ENCODE measurements around the gene NDUFV2. TPM values are rescaled to one million over a fixed set of nuclear protein-coding genes. Genes with fewer than 3 reads are reported as not detected.

The NDUFV2 gene
- total RNA-seq, 1 experiment from 2014 or later = 211 TPM

DNA sequence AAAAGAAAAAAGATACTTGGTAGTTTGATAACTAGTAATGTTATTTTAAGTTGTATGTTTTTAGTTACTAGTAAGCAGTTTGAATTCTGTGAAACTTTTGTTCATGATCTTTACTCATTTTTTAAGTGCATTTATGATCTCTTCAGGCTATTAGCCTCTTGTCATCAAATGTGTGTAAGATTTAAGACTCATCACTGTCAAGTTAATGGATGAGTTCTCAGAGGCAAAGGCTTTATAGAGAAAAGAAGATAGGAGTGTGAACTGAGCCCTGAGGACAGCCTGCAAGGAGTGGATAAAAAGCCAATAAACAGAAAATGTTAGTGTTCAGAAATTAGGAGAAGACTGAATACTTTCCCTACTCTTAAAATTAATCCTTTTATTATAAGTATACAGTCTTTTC, 13.5 kb downstream of the NDUFV2 start:
- no peaks in the 10 kb centered on the region for H3K36me3 ChIP-seq (ENCODE audit: control insufficient read depth, insufficient read depth, low read length)

DNA sequence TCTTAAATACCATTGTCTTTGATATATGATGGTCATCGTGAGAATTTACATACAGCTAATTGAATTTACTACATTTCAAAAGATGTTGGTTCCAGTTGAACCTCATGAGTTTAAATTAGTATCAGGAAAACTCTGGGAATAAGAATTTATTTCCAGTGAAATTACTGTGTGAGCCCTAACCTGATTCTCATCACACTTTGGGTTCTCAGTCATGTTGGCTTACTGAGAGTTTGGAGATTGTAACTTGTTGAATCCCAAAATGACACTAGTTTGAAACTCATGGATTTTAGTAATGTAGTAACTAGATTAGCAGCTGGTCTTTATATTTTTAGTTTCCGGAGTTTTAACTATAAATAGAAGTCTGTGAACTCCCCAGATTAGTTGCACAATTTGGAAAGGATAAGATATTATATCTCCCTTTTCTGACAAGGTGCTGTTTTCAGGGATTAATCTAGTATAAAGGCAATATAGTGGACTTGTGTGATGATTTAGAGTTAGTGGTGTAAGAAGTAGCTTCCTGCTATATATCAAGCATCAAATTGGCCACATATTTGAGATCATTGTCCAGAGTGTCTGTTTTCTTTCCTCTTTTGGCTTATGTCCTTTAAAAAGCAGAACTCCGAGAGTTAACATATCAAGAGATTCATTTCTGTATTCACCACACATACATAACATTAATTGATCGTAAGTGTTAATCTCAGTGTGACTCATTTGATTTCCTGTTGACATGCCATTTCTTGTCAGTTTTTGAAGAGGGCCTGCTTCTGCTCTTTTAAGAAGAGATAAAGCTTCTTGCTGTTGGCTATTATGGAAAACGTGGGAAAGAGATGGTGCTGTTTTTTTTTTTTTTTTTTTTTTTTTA, 15.7 kb downstream of the NDUFV2 start:
- intact Hi-C loops (cut with micrococcal nuclease; ENCODE audit: unreplicated experiment) = no loop called here
- no peaks in the 10 kb centered on the region for H3K27me3 Mint-ChIP-seq (ENCODE audit: insufficient read depth, unreplicated experiment)
- TF ChIP-seq, protein P1, sequence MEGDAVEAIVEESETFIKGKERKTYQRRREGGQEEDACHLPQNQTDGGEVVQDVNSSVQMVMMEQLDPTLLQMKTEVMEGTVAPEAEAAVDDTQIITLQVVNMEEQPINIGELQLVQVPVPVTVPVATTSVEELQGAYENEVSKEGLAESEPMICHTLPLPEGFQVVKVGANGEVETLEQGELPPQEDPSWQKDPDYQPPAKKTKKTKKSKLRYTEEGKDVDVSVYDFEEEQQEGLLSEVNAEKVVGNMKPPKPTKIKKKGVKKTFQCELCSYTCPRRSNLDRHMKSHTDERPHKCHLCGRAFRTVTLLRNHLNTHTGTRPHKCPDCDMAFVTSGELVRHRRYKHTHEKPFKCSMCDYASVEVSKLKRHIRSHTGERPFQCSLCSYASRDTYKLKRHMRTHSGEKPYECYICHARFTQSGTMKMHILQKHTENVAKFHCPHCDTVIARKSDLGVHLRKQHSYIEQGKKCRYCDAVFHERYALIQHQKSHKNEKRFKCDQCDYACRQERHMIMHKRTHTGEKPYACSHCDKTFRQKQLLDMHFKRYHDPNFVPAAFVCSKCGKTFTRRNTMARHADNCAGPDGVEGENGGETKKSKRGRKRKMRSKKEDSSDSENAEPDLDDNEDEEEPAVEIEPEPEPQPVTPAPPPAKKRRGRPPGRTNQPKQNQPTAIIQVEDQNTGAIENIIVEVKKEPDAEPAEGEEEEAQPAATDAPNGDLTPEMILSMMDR (IDR thresholded peaks at IDR 0.05; ENCODE audit: insufficient read depth in 1 of 2, low read depth in 1 of 2, low read length in 1 of 2, severe bottlenecking in 1 of 2, unreplicated experiment in 1 of 2) = no peak
- H3K27ac Mint-ChIP-seq (ENCODE audit: unreplicated experiment) = no peak overlapping the region
- CTCF ChIA-PET = no interaction called here
- no peaks in the 10 kb centered on the region for H3K9me3 ChIP-seq
- BruUV-seq (replicated peaks) = no TSS peak
- H3K36me3 Mint-ChIP-seq (ENCODE audit: insufficient read depth, unreplicated experiment) = peaks cover 56% of the 10 kb centered on the region
- H3K4me1 ChIP-seq = peaks cover 6% of the 10 kb centered on the region; the same call in 1 of the 2 replicates
- no peak overlapping the region for H3K4me3 Mint-ChIP-seq (ENCODE audit: unreplicated experiment)
- POLR2A ChIA-PET = no interaction called here
- H3K4me1 Mint-ChIP-seq (ENCODE audit: low read depth, unreplicated experiment) = peaks cover 12% of the 10 kb centered on the region
- no peak for DNase-seq
- H3K4me3 ChIP-seq (ENCODE audit: low read depth, low read length) = no peak overlapping the region
- no peaks in the 10 kb centered on the region for H3K27me3 ChIP-seq (replicated peaks; ENCODE audit: control insufficient read depth, insufficient read depth, low read length)
- H3K9me3 Mint-ChIP-seq (ENCODE audit: unreplicated experiment) = no peaks in the 10 kb centered on the region
- no peaks in the 10 kb centered on the region for H3K36me3 ChIP-seq (ENCODE audit: control insufficient read depth, insufficient read depth, low read length)

More for the DNA sequence above, 13.5 kb downstream of the NDUFV2 start:
- Mint-ChIP-seq H3K36me3 (ENCODE audit: insufficient read depth, unreplicated experiment) (peaks cover 65% of the 10 kb centered on the region), H3K9me3 (ENCODE audit: unreplicated experiment) (no peaks in the 10 kb centered on the region), H3K4me3 (ENCODE audit: unreplicated experiment) (no peak overlapping the region), H3K4me1 (ENCODE audit: low read depth, unreplicated experiment) (peaks cover 12% of the 10 kb centered on the region), H3K27me3 (ENCODE audit: insufficient read depth, unreplicated experiment) (no peaks in the 10 kb centered on the region), H3K27ac (ENCODE audit: unreplicated experiment) (no peak overlapping the region)
- H3K9me3 ChIP-seq = no peaks in the 10 kb centered on the region
- intact Hi-C loops (cut with micrococcal nuclease; ENCODE audit: unreplicated experiment) = no loop called here
- H3K4me1 ChIP-seq = peaks cover 6% of the 10 kb centered on the region; the same call in 1 of the 2 replicates
- TF ChIP-seq, protein P1 (IDR thresholded peaks at IDR 0.05; ENCODE audit: insufficient read depth in 1 of 2, low read depth in 1 of 2, low read length in 1 of 2, severe bottlenecking in 1 of 2, unreplicated experiment in 1 of 2) = no peak
- no peak overlapping the region for H3K4me3 ChIP-seq (ENCODE audit: low read depth, low read length)
- no peak for DNase-seq
- BruUV-seq (replicated peaks) = no TSS peak
- CTCF ChIA-PET = no interaction called here
- POLR2A ChIA-PET = no interaction called here
- no peaks in the 10 kb centered on the region for H3K27me3 ChIP-seq (replicated peaks; ENCODE audit: control insufficient read depth, insufficient read depth, low read length)

DNA sequence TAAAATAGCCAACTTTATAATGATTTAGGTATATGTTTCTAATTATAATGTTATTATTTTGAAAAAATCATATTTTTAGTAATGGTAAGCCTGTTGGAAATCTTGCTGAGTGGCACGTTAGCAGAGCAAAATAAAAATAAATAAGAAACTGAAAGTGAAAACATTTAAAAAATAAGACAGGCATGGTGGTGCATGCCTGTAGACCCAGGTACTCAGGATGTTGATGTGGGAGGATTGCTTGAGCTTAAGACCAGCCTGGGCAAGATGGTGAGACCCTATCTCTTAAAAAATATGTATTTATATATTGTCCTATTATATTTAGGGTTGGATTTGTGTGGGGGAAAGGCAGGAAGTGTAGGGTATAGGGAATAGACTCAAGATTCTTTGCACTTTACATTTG, 18.3 kb downstream of the NDUFV2 start:
- Mint-ChIP-seq H3K4me1 (ENCODE audit: low read depth, unreplicated experiment) (peaks cover 11% of the 10 kb centered on the region), H3K36me3 (ENCODE audit: insufficient read depth, unreplicated experiment) (peaks cover 71% of the 10 kb centered on the region), H3K27me3 (ENCODE audit: insufficient read depth, unreplicated experiment) (no peaks in the 10 kb centered on the region), H3K4me3 (ENCODE audit: unreplicated experiment) (no peak overlapping the region), H3K27ac (ENCODE audit: unreplicated experiment) (no peak overlapping the region), H3K9me3 (ENCODE audit: unreplicated experiment) (no peaks in the 10 kb centered on the region)
- intact Hi-C loops (cut with micrococcal nuclease; ENCODE audit: unreplicated experiment) = no loop called here
- TF ChIP-seq, protein P1 (IDR thresholded peaks at IDR 0.05; ENCODE audit: insufficient read depth in 1 of 2, low read depth in 1 of 2, low read length in 1 of 2, severe bottlenecking in 1 of 2, unreplicated experiment in 1 of 2) = no peak
- H3K4me1 ChIP-seq = peaks cover 6% of the 10 kb centered on the region; the same call in 1 of the 2 replicates
- no TSS peak for BruUV-seq (replicated peaks)
- POLR2A ChIA-PET = no interaction called here
- H3K27me3 ChIP-seq (replicated peaks; ENCODE audit: control insufficient read depth, insufficient read depth, low read length) = no peaks in the 10 kb centered on the region
- H3K9me3 ChIP-seq = no peaks in the 10 kb centered on the region
- CTCF ChIA-PET = no interaction called here
- no peak overlapping the region for H3K4me3 ChIP-seq (ENCODE audit: low read depth, low read length)
- no peak for DNase-seq
- H3K36me3 ChIP-seq (ENCODE audit: control insufficient read depth, insufficient read depth, low read length) = no peaks in the 10 kb centered on the region
